UCSD-AML1 (cell line): ENCODE data around the gene GPS1.

Source experiments
- DNase-seq: peaks from one replicate; lab custom pipeline; 2025; ENCODE audit not compliant: unreplicated experiment; lab: John Stamatoyannopoulos, UW

The GPS1 gene

GRCh38 chr17:82014432-82014831, 37.3 kb upstream of the GPS1 start:
- DNase-seq, result no peak

GRCh38 chr17:82014971-82015310, 36.8 kb upstream of the GPS1 start:
- no peak for DNase-seq

- no peak for DNase-seq
Observed at GRCh38 chr17:82015311-82015971, 36.3 kb upstream of the GPS1 start.

GRCh38 chr17:82016061-82016874, 35.4 kb upstream of the GPS1 start:
- DNase-seq, result no peak

- no peak for DNase-seq
Observed at GRCh38 chr17:82016875-82017459, 34.7 kb upstream of the GPS1 start.

GRCh38 chr17:82017612-82018151, 34.0 kb upstream of the GPS1 start:
- no peak for DNase-seq

- DNase-seq, result no peak
Observed at GRCh38 chr17:82018152-82018988, 33.3 kb upstream of the GPS1 start.

- DNase-seq, result no peak
Observed at GRCh38 chr17:82018989-82019689, 32.6 kb upstream of the GPS1 start.

- peak; percentile 73 for DNase-seq
Observed at GRCh38 chr17:82019690-82020571, 31.8 kb upstream of the GPS1 start.

- DNase-seq, result no peak
Observed at GRCh38 chr17:82020572-82021106, 31.1 kb upstream of the GPS1 start.

GRCh38 chr17:82021107-82021899, 30.4 kb upstream of the GPS1 start:
- peak; percentile 52 for DNase-seq

GRCh38 chr17:82021900-82022309, 29.8 kb upstream of the GPS1 start:
- DNase-seq, result no peak

GRCh38 chr17:82022310-82022980, 29.3 kb upstream of the GPS1 start, which contains the start of gene CENPX:
CENPX (minus strand) TSS chr17:82022878; CDS start chr17:82022861, 17 bp downstream.
- no peak for DNase-seq

- peak; percentile 100 for DNase-seq
Observed at GRCh38 chr17:82022981-82023446, 28.7 kb upstream of the GPS1 start, which contains the start of gene LRRC45. LRRC45 (plus strand) TSS chr17:82023305; CDS start chr17:82023644, 339 bp downstream.

- DNase-seq, result peak; percentile 46
Observed at GRCh38 chr17:82023447-82024241, 28.1 kb upstream of the GPS1 start.

GRCh38 chr17:82024859-82025258, 26.8 kb upstream of the GPS1 start:
- no peak for DNase-seq
